Neuron (in vitro differentiated cells): ENCODE results near the gene RAB11A.

ENCODE experiments used
- H2AFZ ChIP-seq: one replicate; pipeline ENCODE4 v1.6.1; 2013; ENCODE audit warnings: low read depth, mild to moderate bottlenecking, inconsistent platforms, low read length, moderate library complexity
- H3K27me3 ChIP-seq: one replicate; pipeline ENCODE4 v1.6.1; 2013; ENCODE audit warnings: low read length; ENCODE audit not compliant: insufficient read depth
- H3K36me3 ChIP-seq: one replicate; pipeline ENCODE4 v1.6.1; 2013; ENCODE audit warnings: low read length; ENCODE audit not compliant: insufficient read depth
- H3K4me1 ChIP-seq: one replicate; pipeline ENCODE4 v1.6.1; 2013; ENCODE audit warnings: low read length; ENCODE audit not compliant: insufficient read depth
- H3K4me3 ChIP-seq: 2 replicates; pipeline ENCODE4 v1.5.1; 2013; ENCODE audit warnings: mild to moderate bottlenecking, low read length, moderate library complexity
- H3K9me3 ChIP-seq: one replicate; pipeline ENCODE4 v1.6.1; 2013; ENCODE audit warnings: low read length

Gene RAB11A

DNA sequence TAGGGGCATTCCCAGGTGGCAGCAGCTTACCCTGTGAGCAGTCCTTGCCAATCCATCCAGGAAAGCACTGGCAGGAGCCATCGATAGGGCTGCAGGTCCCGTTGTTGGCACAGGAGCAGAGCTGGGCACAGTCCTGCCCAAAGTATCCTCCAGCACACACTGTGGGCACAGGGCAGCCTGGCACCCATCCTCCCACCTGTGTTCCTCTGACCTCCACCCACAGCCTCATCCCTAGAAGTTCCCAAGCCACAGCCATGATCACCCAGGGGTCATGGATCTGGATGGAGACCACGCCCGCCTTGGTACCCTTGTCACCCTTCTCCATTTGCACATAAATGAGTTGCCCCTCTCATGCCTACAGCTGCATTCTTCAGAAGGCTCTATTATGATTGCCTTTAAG lies 48.6 kb downstream of the RAB11A start:
- Histone ChIP-seq H3K27me3 (no peaks in the 10 kb centered on the region), H3K4me3 (no peak overlapping the region)

DNA sequence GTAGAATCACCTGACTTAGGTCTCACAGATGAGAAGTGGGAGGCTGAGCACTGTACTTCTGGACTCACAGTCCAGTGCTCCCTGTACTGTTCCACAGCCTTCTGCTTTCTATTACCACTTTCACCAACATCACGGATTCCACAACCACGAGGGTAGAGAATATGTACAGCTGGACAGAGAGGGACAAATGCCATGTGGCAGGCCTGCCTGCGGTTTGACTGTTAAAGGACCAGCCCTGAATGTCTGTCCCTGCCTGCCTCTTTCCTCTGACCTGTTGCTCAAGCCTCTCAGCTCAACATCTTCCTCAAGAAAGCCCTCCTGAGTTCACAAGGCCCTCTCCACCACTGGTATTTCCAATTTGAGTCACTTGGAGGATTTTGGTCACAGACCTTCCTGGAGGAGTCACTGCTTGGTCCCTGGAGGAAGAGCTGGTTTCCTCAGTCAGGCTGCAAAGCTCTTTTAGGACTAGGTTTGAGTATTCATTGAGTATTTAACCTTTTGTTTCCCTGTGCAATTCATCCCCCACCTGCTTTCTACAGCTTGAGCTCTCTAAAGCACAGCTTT lies 49.1 kb downstream of the RAB11A start:
- H3K27me3 ChIP-seq = no peaks in the 10 kb centered on the region
- H3K4me3 ChIP-seq = no peak overlapping the region
- H3K36me3 ChIP-seq = no peaks in the 10 kb centered on the region
- no peak overlapping the region for H2AFZ ChIP-seq
- H3K9me3 ChIP-seq = no peaks in the 10 kb centered on the region
- H3K4me1 ChIP-seq = peaks cover 4% of the 10 kb centered on the region

More for the DNA sequence above, 48.6 kb downstream of the RAB11A start:
- Histone ChIP-seq H3K9me3 (no peaks in the 10 kb centered on the region), H3K36me3 (no peaks in the 10 kb centered on the region), H3K4me1 (peaks cover 4% of the 10 kb centered on the region), H2AFZ (no peak overlapping the region)

GRCh38 chr15:65918945-65919344 lies 49.7 kb downstream of the RAB11A start:
- H3K4me1 ChIP-seq = peaks cover 4% of the 10 kb centered on the region
- no peaks in the 10 kb centered on the region for H3K36me3 ChIP-seq
- H3K4me3 ChIP-seq = no peak overlapping the region
- no peak overlapping the region for H2AFZ ChIP-seq
- no peaks in the 10 kb centered on the region for H3K27me3 ChIP-seq
- H3K9me3 ChIP-seq = no peaks in the 10 kb centered on the region

DNA sequence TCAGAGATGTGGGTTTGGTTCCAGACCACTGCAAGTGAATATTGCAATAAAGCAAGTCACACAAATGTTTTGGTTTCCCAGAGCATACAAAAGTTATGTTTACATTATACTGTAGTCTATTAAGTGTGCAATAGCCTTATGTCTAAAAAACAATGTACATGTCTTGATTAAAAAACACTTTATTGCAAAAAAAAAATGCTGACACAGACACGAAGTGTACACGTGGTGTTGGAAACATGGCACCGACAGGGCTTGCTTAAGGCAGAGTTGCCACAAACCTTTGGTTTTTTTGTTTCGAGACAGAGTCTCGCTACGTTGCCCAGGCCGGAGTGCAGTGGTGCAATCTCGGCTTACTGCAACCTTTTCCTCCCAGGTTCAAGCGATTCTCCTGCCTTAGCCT lies 50.1 kb downstream of the RAB11A start:
- Histone ChIP-seq H2AFZ (no peak overlapping the region), H3K4me3 (no peak overlapping the region), H3K9me3 (no peaks in the 10 kb centered on the region), H3K36me3 (no peaks in the 10 kb centered on the region), H3K4me1 (peaks cover 4% of the 10 kb centered on the region), H3K27me3 (no peaks in the 10 kb centered on the region)

GRCh38 chr15:65920121-65920520 lies 50.8 kb downstream of the RAB11A start:
- no peaks in the 10 kb centered on the region for H3K9me3 ChIP-seq
- peaks cover 4% of the 10 kb centered on the region for H3K4me1 ChIP-seq
- no peak overlapping the region for H3K4me3 ChIP-seq

GRCh38 chr15:65920825-65921309 lies 51.6 kb downstream of the RAB11A start:
- Histone ChIP-seq H3K9me3 (no peaks in the 10 kb centered on the region), H3K36me3 (no peaks in the 10 kb centered on the region), H2AFZ (no peak overlapping the region), H3K4me3 (no peak overlapping the region), H3K4me1 (peaks cover 4% of the 10 kb centered on the region), H3K27me3 (no peaks in the 10 kb centered on the region)

More at GRCh38 chr15:65920121-65920520, 50.8 kb downstream of the RAB11A start:
- Histone ChIP-seq H3K36me3 (no peaks in the 10 kb centered on the region), H2AFZ (no peak overlapping the region), H3K27me3 (no peaks in the 10 kb centered on the region)

GRCh38 chr15:65921780-65922179 lies 52.5 kb downstream of the RAB11A start:
- no peaks in the 10 kb centered on the region for H3K4me1 ChIP-seq
- H3K27me3 ChIP-seq = no peaks in the 10 kb centered on the region
- H2AFZ ChIP-seq = no peak overlapping the region
- H3K4me3 ChIP-seq = no peak overlapping the region
- H3K9me3 ChIP-seq = no peaks in the 10 kb centered on the region
- no peaks in the 10 kb centered on the region for H3K36me3 ChIP-seq

- H3K4me1 ChIP-seq = no peaks in the 10 kb centered on the region
- H2AFZ ChIP-seq = no peak overlapping the region
- no peaks in the 10 kb centered on the region for H3K36me3 ChIP-seq
- no peaks in the 10 kb centered on the region for H3K9me3 ChIP-seq
- H3K27me3 ChIP-seq = no peaks in the 10 kb centered on the region
- H3K4me3 ChIP-seq = no peak overlapping the region
These were observed 53.3 kb downstream of the RAB11A start for GRCh38 chr15:65922621-65923020.

GRCh38 chr15:65923264-65923663 lies 54.0 kb downstream of the RAB11A start:
- Histone ChIP-seq H3K27me3 (no peaks in the 10 kb centered on the region), H3K4me3 (no peak overlapping the region), H3K9me3 (no peaks in the 10 kb centered on the region), H2AFZ (no peak overlapping the region), H3K36me3 (no peaks in the 10 kb centered on the region), H3K4me1 (no peaks in the 10 kb centered on the region)

DNA sequence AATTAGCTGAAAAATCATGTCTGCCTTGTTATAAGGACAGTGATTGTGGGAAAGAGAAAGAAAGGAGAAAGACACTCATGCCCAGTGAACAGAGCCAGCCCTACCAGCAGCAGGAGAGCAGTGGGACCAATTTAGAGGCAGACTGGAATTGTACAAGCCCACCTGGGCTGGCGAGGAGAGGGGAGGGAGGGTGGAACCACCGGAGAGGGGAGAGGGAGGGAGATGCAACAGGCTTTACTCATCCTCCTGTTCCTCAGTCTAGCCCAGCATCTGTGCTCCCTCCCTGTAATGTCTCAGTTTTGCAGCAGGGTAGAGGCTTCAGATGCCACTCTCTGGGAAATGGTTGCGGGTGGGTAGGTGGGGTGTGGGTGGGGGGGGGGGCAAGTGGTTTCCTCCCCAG lies 54.7 kb downstream of the RAB11A start:
- H3K4me1 ChIP-seq = no peaks in the 10 kb centered on the region
- no peak overlapping the region for H2AFZ ChIP-seq
- no peak overlapping the region for H3K4me3 ChIP-seq
- no peaks in the 10 kb centered on the region for H3K9me3 ChIP-seq
- H3K36me3 ChIP-seq = no peaks in the 10 kb centered on the region
- H3K27me3 ChIP-seq = no peaks in the 10 kb centered on the region

GRCh38 chr15:65925338-65925737 lies 56.0 kb downstream of the RAB11A start:
- Histone ChIP-seq H3K36me3 (no peaks in the 10 kb centered on the region), H2AFZ (no peak overlapping the region), H3K27me3 (no peaks in the 10 kb centered on the region), H3K9me3 (no peaks in the 10 kb centered on the region), H3K4me3 (no peak overlapping the region), H3K4me1 (no peaks in the 10 kb centered on the region)

- Histone ChIP-seq H3K36me3 (no peaks in the 10 kb centered on the region), H3K9me3 (no peaks in the 10 kb centered on the region), H3K4me1 (no peaks in the 10 kb centered on the region), H2AFZ (no peak overlapping the region), H3K4me3 (no peak overlapping the region), H3K27me3 (no peaks in the 10 kb centered on the region)
These were observed 57.2 kb downstream of the RAB11A start for GRCh38 chr15:65926459-65926858.

GRCh38 chr15:65926899-65927298 lies 57.6 kb downstream of the RAB11A start:
- Histone ChIP-seq H3K4me1 (no peaks in the 10 kb centered on the region), H3K4me3 (no peak overlapping the region), H3K36me3 (no peaks in the 10 kb centered on the region), H3K9me3 (no peaks in the 10 kb centered on the region), H3K27me3 (no peaks in the 10 kb centered on the region), H2AFZ (no peak overlapping the region)

- Histone ChIP-seq H3K27me3 (no peaks in the 10 kb centered on the region), H3K36me3 (no peaks in the 10 kb centered on the region), H3K4me1 (no peaks in the 10 kb centered on the region), H2AFZ (no peak overlapping the region), H3K9me3 (no peaks in the 10 kb centered on the region), H3K4me3 (no peak overlapping the region)
These were observed 58.3 kb downstream of the RAB11A start for GRCh38 chr15:65927545-65927944.
